ENCODE measurements around the gene BMS1. TPM values are rescaled to one million over a fixed set of nuclear protein-coding genes. Genes with fewer than 3 reads are reported as not detected.

The BMS1 gene
- total RNA-seq, 1 donor from 2014 or later, result 24.6 TPM

DNA sequence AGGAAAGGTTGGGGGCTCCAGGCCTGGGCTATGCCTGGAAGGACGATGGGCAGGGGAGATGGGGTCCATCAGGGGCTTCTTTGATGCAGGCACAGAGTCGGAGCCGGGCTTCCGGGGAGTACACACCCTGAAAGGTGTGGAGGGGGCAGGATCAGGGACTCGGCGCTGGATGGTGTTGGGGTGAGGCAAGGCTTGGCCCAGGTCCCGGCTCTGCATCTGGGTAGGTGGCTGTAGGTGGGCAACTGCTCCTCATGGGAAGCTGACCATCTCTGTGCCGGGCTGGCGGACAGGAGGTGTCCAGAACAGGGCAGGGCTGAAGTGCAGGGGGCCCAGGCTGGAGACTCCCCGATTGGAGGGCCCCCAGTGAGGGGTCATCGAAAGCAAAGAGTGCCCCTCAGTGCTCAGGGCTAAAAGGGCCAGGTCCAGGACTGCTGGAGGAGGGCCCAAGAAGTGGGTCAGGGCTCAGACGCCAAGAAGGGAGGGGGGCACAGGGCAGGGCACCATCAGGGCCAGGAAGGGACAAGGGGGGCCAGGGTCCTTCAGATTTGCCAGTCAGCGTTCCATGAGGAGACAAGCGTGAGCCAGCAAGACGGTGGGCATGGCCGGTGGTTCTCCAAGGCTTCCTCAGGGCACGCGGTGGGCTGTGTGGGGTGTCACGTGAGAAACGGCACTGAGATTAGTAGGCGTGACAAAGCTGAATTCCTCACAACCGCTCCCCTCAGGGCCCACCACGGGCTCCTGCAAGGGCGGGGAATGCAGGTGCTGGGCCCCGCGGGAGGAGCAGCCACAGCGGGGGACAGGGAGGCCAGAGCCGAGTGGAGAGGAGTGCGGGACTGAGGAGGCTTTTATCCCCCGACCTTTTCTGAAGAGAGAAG, 97.0 kb downstream of the BMS1 start:
- DNase-seq (no peak), ATAC-seq (ENCODE audit: low read depth) (no peak)
- H3K27ac Mint-ChIP-seq, result no peak overlapping the region
- H3K9me3 Mint-ChIP-seq, result peaks cover 9% of the 10 kb centered on the region
- TF ChIP-seq, protein P1, sequence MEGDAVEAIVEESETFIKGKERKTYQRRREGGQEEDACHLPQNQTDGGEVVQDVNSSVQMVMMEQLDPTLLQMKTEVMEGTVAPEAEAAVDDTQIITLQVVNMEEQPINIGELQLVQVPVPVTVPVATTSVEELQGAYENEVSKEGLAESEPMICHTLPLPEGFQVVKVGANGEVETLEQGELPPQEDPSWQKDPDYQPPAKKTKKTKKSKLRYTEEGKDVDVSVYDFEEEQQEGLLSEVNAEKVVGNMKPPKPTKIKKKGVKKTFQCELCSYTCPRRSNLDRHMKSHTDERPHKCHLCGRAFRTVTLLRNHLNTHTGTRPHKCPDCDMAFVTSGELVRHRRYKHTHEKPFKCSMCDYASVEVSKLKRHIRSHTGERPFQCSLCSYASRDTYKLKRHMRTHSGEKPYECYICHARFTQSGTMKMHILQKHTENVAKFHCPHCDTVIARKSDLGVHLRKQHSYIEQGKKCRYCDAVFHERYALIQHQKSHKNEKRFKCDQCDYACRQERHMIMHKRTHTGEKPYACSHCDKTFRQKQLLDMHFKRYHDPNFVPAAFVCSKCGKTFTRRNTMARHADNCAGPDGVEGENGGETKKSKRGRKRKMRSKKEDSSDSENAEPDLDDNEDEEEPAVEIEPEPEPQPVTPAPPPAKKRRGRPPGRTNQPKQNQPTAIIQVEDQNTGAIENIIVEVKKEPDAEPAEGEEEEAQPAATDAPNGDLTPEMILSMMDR (IDR thresholded peaks at IDR 0.05), result no peak
- ChIA-PET CTCF (no interaction called here), POLR2A (no interaction called here)
- peaks cover 5% of the 10 kb centered on the region for H3K27me3 Mint-ChIP-seq
- intact Hi-C loops (cut with micrococcal nuclease), result no loop called here
- no peak overlapping the region for H3K4me3 Mint-ChIP-seq
- H3K36me3 Mint-ChIP-seq (ENCODE audit: low read depth), result no peaks in the 10 kb centered on the region
- no peaks in the 10 kb centered on the region for H3K4me1 Mint-ChIP-seq

DNA sequence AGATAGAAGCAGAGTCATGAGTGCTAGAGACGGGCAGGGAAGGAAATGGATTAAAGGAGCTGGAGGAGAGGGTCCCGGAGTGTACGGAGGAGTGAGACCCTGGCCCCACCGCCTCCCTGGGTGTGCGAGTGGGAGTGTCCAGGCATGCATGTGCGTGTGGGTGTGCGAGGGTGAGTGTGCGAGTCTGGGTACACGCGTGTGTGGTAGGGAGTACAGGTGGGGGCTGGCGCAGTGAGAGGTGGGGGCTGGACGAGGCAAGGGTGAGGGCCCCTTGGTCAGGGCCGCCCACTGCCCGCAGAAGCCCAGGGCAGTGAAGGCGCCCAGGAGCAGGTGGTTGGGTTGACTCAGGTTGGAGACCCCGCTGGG, 97.6 kb downstream of the BMS1 start:
- Mint-ChIP-seq H3K36me3 (ENCODE audit: low read depth) (no peaks in the 10 kb centered on the region), H3K9me3 (peaks cover 9% of the 10 kb centered on the region), H3K27me3 (peaks cover 5% of the 10 kb centered on the region), H3K27ac (no peak overlapping the region), H3K4me3 (no peak overlapping the region), H3K4me1 (no peaks in the 10 kb centered on the region)
- intact Hi-C loops (cut with micrococcal nuclease), result no loop called here
- TF ChIP-seq, protein P1 (IDR thresholded peaks at IDR 0.05), result no peak
- CTCF ChIA-PET, result no interaction called here
- ATAC-seq (ENCODE audit: low read depth) (no peak), DNase-seq (no peak)
- POLR2A ChIA-PET, result interaction anchor here (0.5 kb wide), 1 partner anchor 296 kb away, joined by 3 read pairs; no protein-coding TSS in a partner anchor

DNA sequence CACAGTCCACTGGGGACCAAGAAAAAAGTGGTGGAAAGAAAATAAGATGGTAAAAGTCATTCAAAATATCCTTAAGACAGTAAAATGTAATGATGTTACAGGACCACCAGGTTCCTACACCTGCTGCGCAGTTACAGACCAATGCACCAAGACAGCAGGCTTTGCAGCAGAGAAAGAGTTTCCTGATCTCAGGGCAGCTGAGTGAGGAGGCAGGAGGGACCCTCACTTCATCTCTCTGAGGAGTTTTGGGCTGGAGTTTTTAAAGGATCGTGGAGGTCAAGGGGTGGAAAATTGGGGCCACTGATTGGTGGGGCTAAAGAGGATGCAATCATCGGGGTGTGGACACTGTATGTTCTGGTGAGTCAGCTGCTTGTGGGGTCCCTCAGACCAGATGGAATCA, 100.0 kb downstream of the BMS1 start:
- no peak overlapping the region for H3K4me3 Mint-ChIP-seq
- DNase-seq (no peak), ATAC-seq (ENCODE audit: low read depth) (no peak)
- CTCF ChIA-PET, result no interaction called here
- peaks cover 9% of the 10 kb centered on the region for H3K9me3 Mint-ChIP-seq
- peaks cover 3% of the 10 kb centered on the region for H3K27me3 Mint-ChIP-seq
- H3K4me1 Mint-ChIP-seq, result no peaks in the 10 kb centered on the region
- no peak overlapping the region for H3K27ac Mint-ChIP-seq
- TF ChIP-seq, protein P1 (IDR thresholded peaks at IDR 0.05), result no peak
- intact Hi-C loops (cut with micrococcal nuclease), result no loop called here
- POLR2A ChIA-PET, result no interaction called here
- H3K36me3 Mint-ChIP-seq (ENCODE audit: low read depth), result no peaks in the 10 kb centered on the region

Other genes starting within 250 kb of the BMS1 start
- gene ZNF33B, start 144.2 kb upstream of the BMS1 start, total RNA-seq, result 31.0 and 34.0 TPM in 2 replicates